Chondrocyte (in vitro differentiated cells): Measurements from ENCODE around the gene SOX18. TPM values are rescaled to one million over a fixed set of nuclear protein-coding genes. Genes with fewer than 3 reads are reported as not detected.

ENCODE experiments used
- DNase-seq: peaks from one replicate; pipeline ENCODE4 v3.0.0; 2021; ENCODE audit warnings: mixed read lengths, low spot score
- H3K27ac Mint-ChIP-seq: one replicate; pipeline ENCODE4 v1.8.0; 2021; ENCODE audit warnings: mild to moderate bottlenecking, moderate library complexity, mixed read lengths; ENCODE audit not compliant: unreplicated experiment
- H3K27me3 Mint-ChIP-seq: 2 replicates; pipeline ENCODE4 v1.8.0; 2021; ENCODE audit warnings: low read depth, mixed read lengths
- H3K36me3 Mint-ChIP-seq: 2 replicates; pipeline ENCODE4 v1.8.0; 2021; ENCODE audit warnings: low read depth, mixed read lengths
- H3K4me1 Mint-ChIP-seq: 2 replicates; pipeline ENCODE4 v1.8.0; 2021; ENCODE audit warnings: low read depth, mild to moderate bottlenecking, mixed read lengths
- H3K4me3 Mint-ChIP-seq: one replicate; pipeline ENCODE4 v1.8.0; 2021; ENCODE audit warnings: mild to moderate bottlenecking, moderate library complexity, mixed read lengths; ENCODE audit not compliant: unreplicated experiment
- H3K9me3 Mint-ChIP-seq: 2 replicates; pipeline ENCODE4 v1.8.0; 2021; ENCODE audit warnings: low read depth, mixed read lengths
- total RNA-seq: library from RNA; stranded (reverse); gene quantifications from 3 replicates; pipeline ENCODE4 v1.2.1, GENCODE V29; 2021
- TF ChIP-seq, protein P1 (sequence below): fragments of 200-600 bp; sonication (generic); IDR thresholded peaks from 2 replicates; pipeline ENCODE4 v1.5.0; 2021; ENCODE audit warnings: antibody characterized with exemption, mild to moderate bottlenecking, moderate library complexity

Gene SOX18
- total RNA-seq, 1 donor from 2014 or later = 2.3 TPM

DNA sequence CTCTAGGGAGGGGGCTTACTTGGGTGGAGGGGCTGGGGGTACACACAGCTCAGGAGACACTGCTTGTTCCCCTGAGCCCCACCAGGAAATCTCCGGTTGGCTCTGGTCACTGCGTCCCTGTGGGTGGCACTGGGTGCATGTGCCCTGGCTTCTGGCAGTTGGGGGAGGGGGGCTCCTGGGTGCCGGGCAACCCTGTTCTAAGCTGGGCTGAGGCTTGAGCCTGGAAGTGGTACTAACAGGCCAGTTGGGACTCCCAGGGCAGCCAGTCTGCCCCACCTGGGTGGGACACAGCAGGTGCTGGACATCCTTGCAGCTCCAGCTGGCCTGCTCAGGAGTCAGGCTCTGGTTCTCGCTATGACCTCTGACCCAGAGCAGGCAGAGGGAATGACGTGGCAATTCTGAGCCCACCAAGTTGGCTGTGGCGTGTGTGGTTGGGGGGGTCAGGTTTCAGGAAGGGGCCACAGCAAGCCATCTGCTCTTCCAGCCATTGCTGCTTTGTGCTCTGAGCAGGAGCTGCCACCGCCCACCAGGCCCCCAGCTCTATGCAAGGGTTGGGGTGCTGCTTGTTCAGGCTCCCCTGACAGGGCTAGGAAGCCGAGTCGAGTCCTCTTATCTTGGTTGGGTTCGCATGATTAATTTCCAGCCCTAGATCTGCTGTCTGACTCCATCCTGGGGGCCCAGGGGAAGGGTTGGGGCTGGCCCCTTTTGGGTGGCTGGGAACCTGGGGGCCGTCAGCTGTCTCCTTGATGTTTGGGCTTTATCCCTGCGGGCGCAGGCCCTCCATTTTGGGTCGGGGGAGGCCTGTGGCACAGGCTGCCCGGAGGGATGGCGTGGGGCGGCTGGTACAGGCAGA is 12.9 kb downstream of the SOX18 start:
- Mint-ChIP-seq H3K4me1 (peaks cover 6% of the 10 kb centered on the region), H3K4me3 (no peak overlapping the region), H3K27me3 (peaks cover 6% of the 10 kb centered on the region), H3K9me3 (no peaks in the 10 kb centered on the region), H3K27ac (no peak overlapping the region), H3K36me3 (peaks cover 15% of the 10 kb centered on the region)
- DNase-seq = no peak
- TF ChIP-seq, protein P1, sequence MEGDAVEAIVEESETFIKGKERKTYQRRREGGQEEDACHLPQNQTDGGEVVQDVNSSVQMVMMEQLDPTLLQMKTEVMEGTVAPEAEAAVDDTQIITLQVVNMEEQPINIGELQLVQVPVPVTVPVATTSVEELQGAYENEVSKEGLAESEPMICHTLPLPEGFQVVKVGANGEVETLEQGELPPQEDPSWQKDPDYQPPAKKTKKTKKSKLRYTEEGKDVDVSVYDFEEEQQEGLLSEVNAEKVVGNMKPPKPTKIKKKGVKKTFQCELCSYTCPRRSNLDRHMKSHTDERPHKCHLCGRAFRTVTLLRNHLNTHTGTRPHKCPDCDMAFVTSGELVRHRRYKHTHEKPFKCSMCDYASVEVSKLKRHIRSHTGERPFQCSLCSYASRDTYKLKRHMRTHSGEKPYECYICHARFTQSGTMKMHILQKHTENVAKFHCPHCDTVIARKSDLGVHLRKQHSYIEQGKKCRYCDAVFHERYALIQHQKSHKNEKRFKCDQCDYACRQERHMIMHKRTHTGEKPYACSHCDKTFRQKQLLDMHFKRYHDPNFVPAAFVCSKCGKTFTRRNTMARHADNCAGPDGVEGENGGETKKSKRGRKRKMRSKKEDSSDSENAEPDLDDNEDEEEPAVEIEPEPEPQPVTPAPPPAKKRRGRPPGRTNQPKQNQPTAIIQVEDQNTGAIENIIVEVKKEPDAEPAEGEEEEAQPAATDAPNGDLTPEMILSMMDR = no peak

- no peaks in the 10 kb centered on the region for H3K9me3 Mint-ChIP-seq
- peaks cover 18% of the 10 kb centered on the region for H3K36me3 Mint-ChIP-seq
- no peak for DNase-seq
- peaks cover 6% of the 10 kb centered on the region for H3K4me1 Mint-ChIP-seq
- TF ChIP-seq, protein P1 = no peak
- no peak within 1 kb of the TSS for H3K4me3 Mint-ChIP-seq
- H3K27ac Mint-ChIP-seq = peak within 1 kb of the TSS; percentile 54
- peaks cover 4% of the 10 kb centered on the region for H3K27me3 Mint-ChIP-seq
Measured at GRCh38 chr20:64035933-64036345, 13.5 kb downstream of the SOX18 start, which contains the start of gene C20orf204. Gene C20orf204, plus strand, starts transcription at chr20:64036182. Its CDS starts 142 bp downstream, at chr20:64036324.

- DNase-seq = no peak
- H3K36me3 Mint-ChIP-seq = peaks cover 22% of the 10 kb centered on the region
- H3K4me1 Mint-ChIP-seq = peaks cover 6% of the 10 kb centered on the region
- H3K27ac Mint-ChIP-seq = peak overlapping the region; percentile 54
- no peaks in the 10 kb centered on the region for H3K9me3 Mint-ChIP-seq
- TF ChIP-seq, protein P1 = no peak
- no peak overlapping the region for H3K4me3 Mint-ChIP-seq
- peaks cover 4% of the 10 kb centered on the region for H3K27me3 Mint-ChIP-seq
Measured at GRCh38 chr20:64035066-64035932, 14.1 kb downstream of the SOX18 start.

DNA sequence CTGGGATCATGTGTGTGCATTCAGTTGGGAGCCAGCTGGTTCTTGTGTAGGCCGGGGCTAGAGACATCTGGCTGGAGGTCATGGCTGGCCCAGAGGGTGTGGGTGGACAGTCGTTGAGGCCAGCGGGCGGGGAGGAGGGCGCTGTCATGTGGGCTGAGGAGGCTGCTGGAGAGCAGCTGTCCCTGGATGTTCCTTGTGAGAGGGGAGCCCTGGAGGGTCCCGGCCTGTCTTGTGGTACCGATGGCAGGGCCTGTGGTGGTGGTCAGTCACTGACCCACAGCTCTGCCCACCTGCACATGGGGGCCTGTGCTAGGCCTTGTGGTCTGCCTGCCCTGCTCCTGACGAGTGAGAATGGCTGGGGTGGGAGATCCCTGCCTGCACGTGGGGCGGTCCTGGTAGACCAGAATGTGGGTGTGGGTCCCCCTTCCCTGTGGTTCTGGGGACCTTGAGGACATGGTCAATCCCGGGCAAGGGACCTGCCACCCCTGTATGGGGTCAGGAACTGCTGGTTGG is 15.4 kb downstream of the SOX18 start:
- TF ChIP-seq, protein P1 = no peak
- H3K27me3 Mint-ChIP-seq = peaks cover 2% of the 10 kb centered on the region
- H3K36me3 Mint-ChIP-seq = peaks cover 29% of the 10 kb centered on the region
- no peaks in the 10 kb centered on the region for H3K9me3 Mint-ChIP-seq
- no peak overlapping the region for H3K4me3 Mint-ChIP-seq
- H3K4me1 Mint-ChIP-seq = peaks cover 2% of the 10 kb centered on the region
- DNase-seq = no peak
- H3K27ac Mint-ChIP-seq = no peak overlapping the region
